ENCODE data around the gene LUC7L. TPM values are rescaled to one million over a fixed set of nuclear protein-coding genes. Genes with fewer than 3 reads are reported as not detected.

Gene LUC7L
- total RNA-seq, 1 experiment from 2014 or later, result 74.1 TPM

DNA sequence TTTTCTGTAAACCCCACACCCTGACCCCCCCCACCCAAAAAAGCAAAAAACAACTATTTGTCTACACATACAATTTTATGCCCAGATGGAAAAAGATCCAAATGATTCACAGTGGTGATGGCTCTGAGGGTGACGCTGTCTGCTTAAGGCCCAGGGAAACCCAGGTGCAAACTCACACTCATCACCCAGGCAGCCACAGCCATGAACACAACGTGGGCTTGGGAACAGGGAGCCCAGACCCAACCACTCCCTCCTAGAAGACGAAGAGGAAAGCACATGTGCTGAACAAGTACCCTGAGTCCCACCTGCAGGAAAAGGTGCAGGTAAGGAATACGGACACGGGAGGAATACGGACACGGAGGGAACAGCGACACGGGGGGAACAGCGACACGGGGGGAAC is 43.6 kb downstream of the LUC7L start:
- CTCF ChIA-PET, result no interaction called here
- Mint-ChIP-seq H3K27me3 (ENCODE audit: insufficient read depth, unreplicated experiment) (no peaks in the 10 kb centered on the region), H3K4me3 (ENCODE audit: unreplicated experiment) (no peak overlapping the region), H3K27ac (ENCODE audit: low read depth, unreplicated experiment) (no peak overlapping the region), H3K4me1 (ENCODE audit: insufficient read depth, unreplicated experiment) (no peaks in the 10 kb centered on the region), H3K9me3 (ENCODE audit: unreplicated experiment) (no peaks in the 10 kb centered on the region), H3K36me3 (ENCODE audit: insufficient read depth, unreplicated experiment) (peaks cover 44% of the 10 kb centered on the region)
- POLR2A ChIA-PET, result no interaction called here
- TF ChIP-seq CTCF (IDR thresholded peaks at IDR 0.05; ENCODE audit: unreplicated experiment), result no peak
- no TSS peak for BruUV-seq (replicated peaks)
- no peak for DNase-seq (ENCODE audit: unreplicated experiment)
- intact Hi-C loops (cut with micrococcal nuclease), result no loop called here

DNA sequence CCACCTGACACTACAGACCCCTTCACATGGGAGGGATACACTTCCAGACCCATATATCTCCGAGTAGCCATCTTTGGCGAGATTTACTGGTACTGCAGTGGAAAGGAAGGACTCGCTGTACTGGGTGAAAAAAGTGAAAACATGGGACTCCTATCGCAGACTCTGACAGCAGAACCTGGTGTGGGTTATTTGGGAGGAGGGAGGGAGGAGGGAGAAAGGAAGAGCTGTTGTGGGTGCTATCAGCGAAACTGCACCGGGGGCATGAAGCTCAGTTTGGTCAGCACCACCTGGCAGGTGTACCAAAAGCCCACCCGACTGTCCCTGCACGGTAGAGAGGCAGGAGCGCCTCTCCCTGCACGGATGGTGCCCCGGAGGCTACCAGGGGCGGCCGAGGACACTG is 44.0 kb downstream of the LUC7L start:
- H3K4me1 Mint-ChIP-seq (ENCODE audit: insufficient read depth, unreplicated experiment), result no peaks in the 10 kb centered on the region
- H3K27ac Mint-ChIP-seq (ENCODE audit: low read depth, unreplicated experiment), result no peak overlapping the region
- DNase-seq (ENCODE audit: unreplicated experiment), result no peak
- ChIA-PET CTCF (interaction anchor here (0.7 kb wide), 1 partner anchor 14 kb away, joined by 4 read pairs; no protein-coding TSS in a partner anchor), POLR2A (no interaction called here)
- no peak overlapping the region for H3K4me3 Mint-ChIP-seq (ENCODE audit: unreplicated experiment)
- H3K36me3 Mint-ChIP-seq (ENCODE audit: insufficient read depth, unreplicated experiment), result peaks cover 39% of the 10 kb centered on the region
- BruUV-seq (replicated peaks), result no TSS peak
- TF ChIP-seq CTCF (IDR thresholded peaks at IDR 0.05; ENCODE audit: unreplicated experiment), result no peak
- intact Hi-C loops (cut with micrococcal nuclease), result no loop called here
- H3K27me3 Mint-ChIP-seq (ENCODE audit: insufficient read depth, unreplicated experiment), result no peaks in the 10 kb centered on the region
- H3K9me3 Mint-ChIP-seq (ENCODE audit: unreplicated experiment), result no peaks in the 10 kb centered on the region

GRCh38 chr16:183005-183404 is 46.2 kb downstream of the LUC7L start:
- BruUV-seq (replicated peaks), result no TSS peak
- ChIA-PET POLR2A (interaction anchor here (1.4 kb wide), 1 partner anchor 77 kb away, joined by 3 read pairs; no protein-coding TSS in a partner anchor), CTCF (interaction anchor here (0.7 to 4.7 kb wide), 2 partner anchors 76 to 116 kb away, joined by 3 to 27 read pairs; no protein-coding TSS in a partner anchor)
- no peaks in the 10 kb centered on the region for H3K9me3 Mint-ChIP-seq (ENCODE audit: unreplicated experiment)
- H3K4me3 Mint-ChIP-seq (ENCODE audit: unreplicated experiment), result no peak overlapping the region
- H3K27me3 Mint-ChIP-seq (ENCODE audit: insufficient read depth, unreplicated experiment), result peaks cover 3% of the 10 kb centered on the region
- no peak overlapping the region for H3K27ac Mint-ChIP-seq (ENCODE audit: low read depth, unreplicated experiment)
- H3K36me3 Mint-ChIP-seq (ENCODE audit: insufficient read depth, unreplicated experiment), result peaks cover 19% of the 10 kb centered on the region
- intact Hi-C loops (cut with micrococcal nuclease), result no loop called here
- no peak for TF ChIP-seq CTCF (IDR thresholded peaks at IDR 0.05; ENCODE audit: unreplicated experiment)
- H3K4me1 Mint-ChIP-seq (ENCODE audit: insufficient read depth, unreplicated experiment), result no peaks in the 10 kb centered on the region
- no peak for DNase-seq (ENCODE audit: unreplicated experiment)

GRCh38 chr16:181565-182021 is 47.7 kb downstream of the LUC7L start:
- Mint-ChIP-seq H3K4me1 (ENCODE audit: insufficient read depth, unreplicated experiment) (no peaks in the 10 kb centered on the region), H3K4me3 (ENCODE audit: unreplicated experiment) (no peak overlapping the region), H3K27ac (ENCODE audit: low read depth, unreplicated experiment) (no peak overlapping the region), H3K9me3 (ENCODE audit: unreplicated experiment) (no peaks in the 10 kb centered on the region), H3K27me3 (ENCODE audit: insufficient read depth, unreplicated experiment) (peaks cover 11% of the 10 kb centered on the region), H3K36me3 (ENCODE audit: insufficient read depth, unreplicated experiment) (peaks cover 9% of the 10 kb centered on the region)
- BruUV-seq (replicated peaks), result no TSS peak
- ChIA-PET POLR2A (interaction anchor here (0.6 to 1.2 kb wide), 2 partner anchors 71 to 74 kb away, joined by 3 to 5 read pairs; no protein-coding TSS in a partner anchor), CTCF (interaction anchor here (0.6 to 4.7 kb wide), 20 partner anchors 11 to 158 kb away, joined by 3 to 27 read pairs (median 4); no protein-coding TSS in a partner anchor)
- intact Hi-C loops (cut with micrococcal nuclease), result loop anchor here (1.0 kb wide), 2 partner anchors 74 to 116 kb away; no protein-coding TSS in a partner anchor
- DNase-seq (ENCODE audit: unreplicated experiment), result no peak
- TF ChIP-seq CTCF (IDR thresholded peaks at IDR 0.05; ENCODE audit: unreplicated experiment), result peak; percentile 97
